CD4-positive, alpha-beta T cell treated with Interleukin-12 subunit alpha and Interleukin-12 subunit beta, for 1 hour (primary cell): ENCODE data around the gene GMPPA.
A peak's percentile ranks its signal among the peaks of the same experiment; 100 is the strongest.

Experiments
- DNase-seq: peaks from one replicate; pipeline ENCODE4 v3.0.0-alpha.2; 2020

GMPPA gene

DNA sequence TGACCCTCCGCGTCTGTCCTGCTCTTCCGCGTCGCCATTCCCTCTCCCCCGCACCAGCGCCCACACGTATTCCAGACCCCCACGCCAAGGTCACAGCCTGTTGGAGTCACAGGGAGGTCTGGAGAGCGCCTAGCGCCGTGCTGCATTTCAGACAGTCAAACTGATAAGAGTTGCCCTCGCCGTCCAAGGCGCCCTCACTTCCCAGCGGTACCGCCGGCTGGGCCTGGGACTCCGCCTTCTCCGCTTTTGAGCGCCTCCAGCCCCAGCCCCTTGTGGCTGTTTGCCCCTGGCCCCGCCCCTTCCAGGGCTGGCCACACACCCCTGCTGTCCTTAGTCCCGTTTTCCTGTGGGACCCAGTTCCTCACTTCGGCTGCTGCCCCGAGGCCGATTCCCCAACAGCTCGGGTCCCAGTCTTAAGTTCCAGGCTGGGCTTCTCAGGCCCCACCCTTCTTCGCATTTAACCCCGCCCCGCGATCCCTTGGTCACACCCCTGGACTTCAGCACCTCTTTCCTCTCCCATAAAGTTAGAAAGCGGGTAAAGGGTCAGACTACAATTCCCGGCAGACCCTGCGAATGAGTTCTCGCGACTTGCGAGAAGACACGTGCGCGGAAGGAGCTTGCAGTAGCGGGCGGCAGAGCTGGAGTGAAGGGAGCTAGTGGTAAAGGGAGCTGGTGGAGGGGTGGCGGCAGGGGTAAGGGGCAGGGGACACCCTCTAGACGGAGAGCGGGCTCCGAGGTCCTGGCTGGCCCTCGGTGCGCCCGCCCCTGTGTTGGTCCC, at the start of gene GMPPA:
GMPPA (plus strand) TSS at position 612 of the 778 bp plus-strand sequence. CDS start 1,085 bp downstream, outside the sequence.
- peak; percentile 95 for DNase-seq

GRCh38 chr2:219449609-219450008, 49.1 kb upstream of the GMPPA start:
- no peak for DNase-seq

- DNase-seq = no peak
Observed at GRCh38 chr2:219451661-219452360, 46.9 kb upstream of the GMPPA start.

DNA sequence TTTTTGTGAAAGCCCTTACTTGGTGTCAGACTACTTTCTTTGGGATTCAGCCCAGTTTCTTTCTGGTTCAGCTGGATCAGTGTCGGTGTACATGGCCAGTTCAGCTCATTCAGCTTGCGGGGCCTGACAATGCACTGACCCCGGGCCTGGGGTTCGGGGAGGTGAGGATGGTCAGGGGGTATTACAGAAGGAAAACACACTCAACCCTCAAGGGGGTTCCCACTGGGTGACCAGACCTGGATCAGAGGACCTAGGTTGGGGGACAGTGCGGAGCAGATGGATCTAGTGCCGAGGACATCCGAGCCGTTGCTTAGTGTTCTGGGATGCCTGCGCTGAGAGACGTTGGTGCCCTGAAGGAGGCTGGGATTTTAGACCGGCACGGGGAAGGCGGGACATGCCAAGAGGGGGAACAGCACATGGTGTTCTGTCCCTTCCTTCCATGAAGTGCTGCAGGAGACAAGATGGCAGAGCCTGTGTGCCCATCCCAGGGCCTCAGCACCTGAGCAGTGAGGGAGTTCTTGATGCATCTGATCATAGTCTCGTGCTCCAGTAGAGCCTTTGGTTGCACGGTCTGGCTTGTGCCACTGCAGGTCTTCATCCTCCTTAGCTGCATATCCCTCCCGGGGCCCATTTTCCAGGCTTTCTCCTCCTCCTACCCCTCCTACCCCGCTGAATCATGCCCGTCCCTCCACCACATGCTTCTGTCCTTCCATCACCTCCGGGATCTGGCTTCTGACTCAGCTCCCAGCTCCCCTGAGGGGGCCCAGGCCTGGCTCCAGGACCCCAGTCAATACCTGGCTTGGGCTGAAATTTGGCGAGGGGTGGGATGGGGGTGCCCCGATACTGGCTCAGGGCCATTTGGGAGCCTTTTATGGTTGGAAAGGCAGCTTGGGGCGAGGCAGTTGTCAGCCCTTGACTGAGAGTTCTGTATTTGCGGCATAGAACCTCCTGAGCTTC, 46.1 kb upstream of the GMPPA start:
- DNase-seq = no peak

GRCh38 chr2:219453671-219454590, 44.8 kb upstream of the GMPPA start:
- no peak for DNase-seq

GRCh38 chr2:219455581-219455980, 43.1 kb upstream of the GMPPA start:
- no peak for DNase-seq

DNA sequence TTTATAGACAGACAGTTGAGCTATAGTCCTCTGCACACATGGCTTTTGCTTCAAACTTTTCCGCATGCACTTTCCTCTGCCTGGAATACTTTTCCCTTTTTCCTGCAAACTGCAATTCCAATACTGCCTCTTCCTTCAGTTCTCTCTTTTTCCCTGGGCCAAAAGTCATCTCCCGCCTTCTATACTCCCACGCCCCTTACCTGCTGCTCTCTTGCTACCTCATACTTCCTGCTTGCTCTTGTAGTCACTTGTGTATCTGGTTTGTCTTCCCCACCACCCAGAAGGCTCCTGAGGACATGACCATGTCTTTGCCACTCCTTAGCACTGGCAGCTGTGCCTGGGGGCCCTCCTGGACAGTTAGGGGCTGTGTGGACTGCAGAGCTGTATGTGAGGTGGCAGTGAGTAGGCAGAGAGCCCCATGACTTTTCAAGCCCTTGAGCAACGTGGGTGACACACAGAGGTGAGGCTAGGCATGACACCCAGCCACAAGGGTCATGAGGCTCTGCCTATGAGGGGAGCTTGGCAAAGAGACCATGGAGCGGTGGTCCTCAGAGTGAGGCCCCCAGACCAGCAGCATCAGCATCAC, 40.8 kb upstream of the GMPPA start:
- DNase-seq = no peak

DNA sequence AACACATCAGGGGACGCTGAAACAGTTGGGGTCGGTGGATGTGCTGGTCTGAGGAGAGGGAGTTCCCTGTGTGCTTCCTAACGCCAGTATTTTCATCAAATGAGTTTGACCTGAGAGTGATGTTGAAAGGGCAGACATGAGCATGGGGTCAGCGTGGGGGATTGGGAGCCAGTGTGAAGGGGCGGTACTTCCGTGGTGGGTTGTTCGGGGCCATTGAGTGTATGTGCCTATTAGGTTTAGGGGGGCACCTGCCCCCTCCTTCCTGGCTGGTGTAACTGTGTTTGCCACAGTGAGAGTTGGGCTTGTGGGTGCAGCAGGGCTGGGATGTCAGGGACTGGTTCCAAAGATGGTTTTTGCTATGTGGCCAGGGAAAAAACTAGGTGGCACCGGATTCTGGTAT, 39.7 kb upstream of the GMPPA start:
- no peak for DNase-seq

- DNase-seq = peak; percentile 38
Observed at GRCh38 chr2:219459460-219460311, 39.0 kb upstream of the GMPPA start.

GRCh38 chr2:219460424-219460926, 38.2 kb upstream of the GMPPA start:
- DNase-seq = no peak

DNA sequence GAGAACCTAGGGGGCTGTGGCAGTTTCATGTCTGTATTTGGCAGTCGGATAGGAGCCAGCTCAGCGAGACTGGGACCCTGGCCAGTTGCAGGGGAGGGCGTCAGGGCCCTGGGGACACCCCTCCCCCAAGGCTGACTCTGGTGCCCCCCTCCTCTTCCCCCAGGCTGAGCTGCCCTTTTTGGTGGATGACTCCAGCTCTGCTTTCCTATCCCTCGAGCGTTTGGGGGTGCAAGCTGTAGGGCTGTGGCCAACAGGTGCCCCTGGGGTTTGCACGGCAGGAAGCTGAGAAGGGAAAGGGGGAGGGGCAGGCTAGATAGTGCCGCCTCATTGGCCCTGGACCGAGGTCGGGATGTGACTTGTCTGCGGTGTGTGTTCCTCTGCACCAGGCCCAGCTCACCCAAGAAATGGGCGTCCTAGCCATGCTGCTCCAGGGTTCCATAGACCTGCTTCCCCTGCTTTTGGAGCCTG, 37.6 kb upstream of the GMPPA start:
- no peak for DNase-seq

DNA sequence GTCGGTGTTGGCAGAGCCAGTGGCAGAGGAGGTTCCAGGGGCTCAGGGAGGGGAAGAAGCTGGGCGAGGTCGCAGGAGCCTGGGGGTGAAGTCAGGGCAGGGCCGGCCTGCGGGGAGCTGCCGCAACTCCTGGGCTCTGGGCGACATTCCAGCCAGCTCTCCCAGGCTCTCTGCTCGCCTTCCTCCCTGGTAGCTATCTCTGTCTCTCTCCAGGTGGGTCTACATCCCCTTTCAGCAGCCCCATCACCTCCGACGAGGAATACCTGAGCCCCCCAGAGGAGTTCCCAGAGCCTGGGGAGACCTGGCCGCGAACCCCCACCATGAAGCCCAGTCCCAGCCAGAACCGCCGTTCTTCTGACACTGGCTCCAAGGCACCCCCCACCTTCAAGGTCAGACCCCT, 37.0 kb upstream of the GMPPA start:
- no peak for DNase-seq

DNA sequence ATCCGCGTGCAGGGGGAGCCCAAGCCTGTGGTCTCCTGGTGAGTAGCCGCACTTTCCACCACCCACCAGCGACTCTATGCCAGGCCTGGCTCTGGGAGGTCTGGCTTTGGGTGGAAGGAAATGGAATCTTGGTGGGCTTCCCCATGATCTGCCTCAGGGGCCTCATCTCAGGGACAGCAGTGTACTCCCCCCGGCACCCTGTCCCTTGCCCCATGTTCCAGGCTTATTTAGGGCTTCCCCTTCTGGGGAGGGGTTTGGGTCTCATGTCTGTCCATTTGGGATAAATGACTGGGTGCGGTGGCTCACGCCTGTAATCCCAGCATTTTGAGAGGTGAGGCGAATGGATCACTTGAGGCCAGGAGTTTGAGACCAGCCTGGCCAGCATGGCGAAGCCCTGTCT, 36.3 kb upstream of the GMPPA start:
- DNase-seq = no peak

DNA sequence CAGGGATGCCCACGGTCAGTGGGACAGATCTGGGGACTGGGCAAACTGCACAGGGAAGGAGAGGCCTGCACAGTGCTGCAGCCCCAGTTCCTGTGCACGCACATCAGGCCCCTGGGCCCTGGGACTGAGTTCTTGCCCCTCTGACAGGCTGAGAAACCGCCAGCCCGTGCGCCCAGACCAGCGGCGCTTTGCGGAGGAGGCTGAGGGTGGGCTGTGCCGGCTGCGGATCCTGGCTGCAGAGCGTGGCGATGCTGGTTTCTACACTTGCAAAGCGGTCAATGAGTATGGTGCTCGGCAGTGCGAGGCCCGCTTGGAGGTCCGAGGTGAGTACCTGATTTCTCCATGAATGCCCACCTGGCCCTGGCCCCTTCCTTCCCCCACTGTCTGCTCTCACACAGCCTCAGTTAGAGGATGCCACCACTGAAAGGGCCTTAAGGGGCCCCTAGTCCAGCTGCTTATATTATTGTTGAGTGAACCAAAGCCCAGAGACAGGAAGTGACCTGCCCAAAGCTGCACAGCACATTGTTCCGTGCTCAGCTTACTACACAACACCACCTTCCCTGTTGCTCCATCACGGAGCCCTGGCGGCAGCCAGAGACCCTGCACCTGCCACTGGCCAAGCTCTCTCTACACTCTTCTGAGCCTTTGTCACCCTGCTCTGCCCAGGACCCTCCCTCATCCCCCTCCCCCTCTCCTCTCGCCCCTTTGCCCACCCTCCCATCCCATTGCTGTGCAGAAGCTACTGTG, 34.2 kb upstream of the GMPPA start:
- no peak for DNase-seq

GRCh38 chr2:219465659-219466561, 32.8 kb upstream of the GMPPA start:
- DNase-seq = no peak

GRCh38 chr2:219466816-219467735, 31.6 kb upstream of the GMPPA start:
- no peak for DNase-seq

DNA sequence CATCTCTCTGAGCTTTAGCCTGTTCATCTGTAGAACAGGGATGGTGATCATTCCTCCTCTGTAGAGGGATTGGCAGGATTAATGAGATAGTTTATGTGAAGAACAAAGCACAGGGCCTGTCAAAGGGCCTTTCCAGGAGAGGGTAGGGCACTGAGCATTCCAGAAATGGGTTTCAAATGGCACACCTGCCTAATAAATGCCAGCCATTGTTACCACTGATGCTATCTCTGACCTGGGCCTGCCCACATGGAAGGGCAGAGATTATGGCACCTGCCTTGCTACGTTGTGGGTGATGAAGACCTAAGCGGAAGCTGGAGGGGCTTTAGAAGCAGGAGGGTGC, 31.0 kb upstream of the GMPPA start:
- no peak for DNase-seq
